NOMO-1 (cell line): Measurements from ENCODE around the gene CYP27C1.

Experiments
- DNase-seq, 2 experiments: peaks; one replicate each; lab custom pipeline; 2025; ENCODE audit not compliant: unreplicated experiment in 2 of 2; lab: John Stamatoyannopoulos, UW

Gene CYP27C1

GRCh38 chr2:127157651-127158485 is 62.2 kb downstream of the CYP27C1 start:
- DNase-seq: no peak

GRCh38 chr2:127157114-127157513 is 63.0 kb downstream of the CYP27C1 start:
- no peak for DNase-seq

- no peak for DNase-seq
Measured at GRCh38 chr2:127155947-127156346, 64.2 kb downstream of the CYP27C1 start.

GRCh38 chr2:127155028-127155581 is 65.0 kb downstream of the CYP27C1 start:
- DNase-seq: no peak

GRCh38 chr2:127154396-127154795 is 65.7 kb downstream of the CYP27C1 start:
- DNase-seq: no peak

- no peak for DNase-seq
Measured at GRCh38 chr2:127153691-127154158, 66.4 kb downstream of the CYP27C1 start.

- no peak for DNase-seq
Measured at GRCh38 chr2:127150996-127151395, 69.1 kb downstream of the CYP27C1 start.

GRCh38 chr2:127149384-127149783 is 70.7 kb downstream of the CYP27C1 start:
- no peak for DNase-seq

GRCh38 chr2:127146820-127147502 is 73.1 kb downstream of the CYP27C1 start:
- no peak for DNase-seq

- DNase-seq: no peak
Measured at GRCh38 chr2:127146071-127146725, 73.9 kb downstream of the CYP27C1 start.

GRCh38 chr2:127145280-127145895 is 74.7 kb downstream of the CYP27C1 start:
- no peak for DNase-seq

- DNase-seq: no peak
Measured at GRCh38 chr2:127143841-127144782, 76.0 kb downstream of the CYP27C1 start.

GRCh38 chr2:127142663-127143630 is 77.2 kb downstream of the CYP27C1 start:
- DNase-seq: no peak

- DNase-seq: no peak
Measured at GRCh38 chr2:127140538-127140937, 79.6 kb downstream of the CYP27C1 start.

- no peak for DNase-seq
Measured at GRCh38 chr2:127139766-127140165, 80.3 kb downstream of the CYP27C1 start.

- no peak for DNase-seq
Measured at GRCh38 chr2:127138281-127138680, 81.8 kb downstream of the CYP27C1 start.

GRCh38 chr2:127137741-127138140 is 82.4 kb downstream of the CYP27C1 start:
- DNase-seq: no peak

GRCh38 chr2:127137225-127137624 is 82.9 kb downstream of the CYP27C1 start:
- no peak for DNase-seq
